ENCODE data around the gene CIROP. TPM values are rescaled to one million over a fixed set of nuclear protein-coding genes. Genes with fewer than 3 reads are reported as not detected.

CIROP gene
- total RNA-seq, 1 experiment from 2014 or later, result not detected

DNA sequence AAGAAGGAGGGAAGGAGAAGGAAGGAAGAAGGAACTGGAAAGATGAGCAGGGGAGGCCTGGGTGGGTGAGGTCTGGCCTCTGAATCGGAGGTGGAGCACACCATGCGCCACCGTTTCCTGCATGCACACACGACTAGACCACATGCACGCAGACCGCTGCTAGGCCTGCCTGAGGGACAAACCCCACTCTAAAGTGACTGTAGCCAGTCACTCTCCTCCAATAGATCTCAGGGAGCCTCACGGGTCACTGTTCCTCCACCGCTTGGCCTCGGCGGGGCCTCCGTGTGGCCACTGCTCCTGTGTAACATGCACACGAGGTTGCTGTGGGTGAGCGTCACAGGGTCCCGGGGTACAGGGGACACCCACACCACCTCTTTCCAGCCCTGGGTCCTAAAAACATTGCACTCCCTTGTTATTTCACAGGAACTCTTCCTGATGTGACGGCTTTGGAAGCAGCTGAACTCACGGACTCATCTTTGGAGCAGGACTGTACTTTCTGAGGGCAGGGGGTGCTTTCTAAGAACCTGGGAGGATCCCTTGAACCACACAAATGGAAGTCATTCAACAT is 31.9 kb upstream of the CIROP start:
- H3K4me2 ChIP-seq (ENCODE audit: insufficient read depth, insufficient read length, low read length), result no peak overlapping the region

More for the DNA sequence above, 31.9 kb upstream of the CIROP start:
- no peak overlapping the region for H3K18ac ChIP-seq (ENCODE audit: insufficient read length, low read depth, low read length)
- H2BK20ac ChIP-seq (ENCODE audit: low read depth, low read length, poor library complexity, severe bottlenecking), result no peak overlapping the region
- no peak overlapping the region for H2AFZ ChIP-seq (ENCODE audit: low read length)
- H3K9ac ChIP-seq (ENCODE audit: extremely low read depth, insufficient read length, low read length), result no peak overlapping the region
- no peak overlapping the region for H3K23ac ChIP-seq (ENCODE audit: insufficient read length, low read depth, low read length)
- no peak overlapping the region for H2BK5ac ChIP-seq (ENCODE audit: insufficient read length, low read length)
- no peak overlapping the region for H3K27ac ChIP-seq (ENCODE audit: insufficient read length, low read depth, low read length)
- no peak overlapping the region for H3K4ac ChIP-seq (ENCODE audit: low read depth, low read length)
- H3K14ac ChIP-seq (ENCODE audit: insufficient read depth, low read length), result no peak overlapping the region
- H4K5ac ChIP-seq (ENCODE audit: insufficient read length, low read depth, low read length), result no peak overlapping the region
- H3K4me3 Mint-ChIP-seq, result no peak overlapping the region
- TF ChIP-seq, protein P1, sequence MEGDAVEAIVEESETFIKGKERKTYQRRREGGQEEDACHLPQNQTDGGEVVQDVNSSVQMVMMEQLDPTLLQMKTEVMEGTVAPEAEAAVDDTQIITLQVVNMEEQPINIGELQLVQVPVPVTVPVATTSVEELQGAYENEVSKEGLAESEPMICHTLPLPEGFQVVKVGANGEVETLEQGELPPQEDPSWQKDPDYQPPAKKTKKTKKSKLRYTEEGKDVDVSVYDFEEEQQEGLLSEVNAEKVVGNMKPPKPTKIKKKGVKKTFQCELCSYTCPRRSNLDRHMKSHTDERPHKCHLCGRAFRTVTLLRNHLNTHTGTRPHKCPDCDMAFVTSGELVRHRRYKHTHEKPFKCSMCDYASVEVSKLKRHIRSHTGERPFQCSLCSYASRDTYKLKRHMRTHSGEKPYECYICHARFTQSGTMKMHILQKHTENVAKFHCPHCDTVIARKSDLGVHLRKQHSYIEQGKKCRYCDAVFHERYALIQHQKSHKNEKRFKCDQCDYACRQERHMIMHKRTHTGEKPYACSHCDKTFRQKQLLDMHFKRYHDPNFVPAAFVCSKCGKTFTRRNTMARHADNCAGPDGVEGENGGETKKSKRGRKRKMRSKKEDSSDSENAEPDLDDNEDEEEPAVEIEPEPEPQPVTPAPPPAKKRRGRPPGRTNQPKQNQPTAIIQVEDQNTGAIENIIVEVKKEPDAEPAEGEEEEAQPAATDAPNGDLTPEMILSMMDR (conservative IDR thresholded peaks at IDR 0.05), result no peak
- H3K27me3 ChIP-seq (ENCODE audit: insufficient read depth, low read length), result no peaks in the 10 kb centered on the region
- no peaks in the 10 kb centered on the region for H3K23me2 ChIP-seq (ENCODE audit: insufficient read length, low read depth, low read length, poor library complexity, severe bottlenecking)
- no peak overlapping the region for H3K27ac Mint-ChIP-seq
- H2BK120ac ChIP-seq (ENCODE audit: low read depth, low read length, poor library complexity, severe bottlenecking), result no peak overlapping the region
- no peak overlapping the region for H2BK15ac ChIP-seq (ENCODE audit: low read depth, low read length)
- no peak overlapping the region for H4K91ac ChIP-seq (ENCODE audit: insufficient read length, low read depth, low read length)
- H3K4me1 Mint-ChIP-seq, result no peaks in the 10 kb centered on the region
- no peaks in the 10 kb centered on the region for H3K4me1 ChIP-seq (ENCODE audit: insufficient read depth, low read length)
- no peak for DNase-seq
- H4K8ac ChIP-seq (replicated peaks; ENCODE audit: insufficient read length, low read depth, low read length), result no peak overlapping the region
- H3K79me1 ChIP-seq (ENCODE audit: insufficient read depth, low read depth, low read length, poor library complexity, severe bottlenecking), result no peaks in the 10 kb centered on the region
- H3K79me2 ChIP-seq (ENCODE audit: insufficient read depth, low read length), result no peaks in the 10 kb centered on the region
- no peaks in the 10 kb centered on the region for H3K27me3 Mint-ChIP-seq (ENCODE audit: low read depth)
- H4K20me1 ChIP-seq (ENCODE audit: control insufficient read depth, insufficient read depth, insufficient read length), result no peaks in the 10 kb centered on the region
- no peaks in the 10 kb centered on the region for H3K9me3 ChIP-seq (ENCODE audit: control insufficient read depth, low read depth, low read length)
- no peak overlapping the region for H2BK12ac ChIP-seq (ENCODE audit: insufficient read length, low read depth, low read length)
- no peak overlapping the region for H3K56ac ChIP-seq (ENCODE audit: insufficient read length, low read depth, low read length)
- no peak overlapping the region for H3T11ph ChIP-seq (ENCODE audit: low read length)
- WGBS (ENCODE audit: extremely low coverage, insufficient read length, low lambda C conversion rate), result no CpG with 5 or more reads among the region's 16 CpGs
- no peaks in the 10 kb centered on the region for H3K9me3 Mint-ChIP-seq
- peaks cover 29 to 54% (median 49%) of the 10 kb centered on the region in 3 experiments; a peak in 6 of 7 replicates for H3K36me3 Mint-ChIP-seq (ENCODE audit: insufficient read depth in 1 of 3, low read depth in 3 of 3)
- H2AK5ac ChIP-seq (ENCODE audit: insufficient read length, low read length), result no peak overlapping the region

Measured in H9 (cell line).